WTC11 (cell line): ENCODE data around the gene CCDC51.

Experiments used
- TF ChIP-seq, protein P1 (sequence below): sonication (generic); formaldehyde crosslinking; IDR thresholded peaks from 2 replicates; pipeline ENCODE4 v1.8.0; 2022; ENCODE audit warnings: missing genetic modification reagents
- TF ChIP-seq, protein P2 (sequence below): fragments of 200-600 bp; IDR thresholded peaks from 2 replicates; pipeline ENCODE4 v1.8.0; 2022; ENCODE audit warnings: antibody characterized with exemption

DNA sequence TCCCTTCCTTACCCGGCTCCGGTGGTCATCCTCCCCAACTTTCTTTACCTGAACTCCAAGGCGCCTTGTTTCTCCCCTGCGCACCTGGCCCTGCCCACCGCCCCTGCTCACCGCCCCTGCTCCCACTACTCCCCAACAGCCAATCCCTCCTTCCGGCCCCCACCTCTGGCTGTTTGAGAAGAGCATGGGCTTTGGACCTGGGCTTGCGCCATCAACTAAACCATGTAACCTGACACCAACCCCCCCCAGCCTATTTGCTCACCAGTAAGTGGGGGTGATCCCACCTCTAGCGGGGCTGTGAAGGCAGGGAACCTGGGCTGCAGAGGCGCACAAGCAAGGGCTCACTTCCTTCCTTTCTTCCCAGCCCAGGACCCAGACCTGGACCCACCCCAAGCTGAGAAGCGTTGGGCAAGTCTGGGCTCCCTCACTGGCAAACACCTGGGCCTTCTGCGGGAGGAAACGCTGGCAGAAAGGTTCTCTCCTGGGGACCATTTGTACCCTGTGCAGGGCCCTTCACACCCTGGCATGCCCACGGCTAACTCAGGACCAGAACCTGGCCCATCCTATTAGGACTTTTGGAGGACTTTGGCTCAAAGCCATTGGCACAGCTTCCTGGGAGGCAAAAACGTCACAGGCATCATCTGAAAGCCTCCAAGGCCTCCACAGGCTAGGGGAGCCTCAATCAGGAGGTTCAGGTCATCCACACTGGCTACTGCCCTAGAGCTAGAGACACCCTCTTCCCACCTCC is 9.8 kb downstream of the CCDC51 start, which contains the start of gene PLXNB1:
- TF ChIP-seq, protein P1, sequence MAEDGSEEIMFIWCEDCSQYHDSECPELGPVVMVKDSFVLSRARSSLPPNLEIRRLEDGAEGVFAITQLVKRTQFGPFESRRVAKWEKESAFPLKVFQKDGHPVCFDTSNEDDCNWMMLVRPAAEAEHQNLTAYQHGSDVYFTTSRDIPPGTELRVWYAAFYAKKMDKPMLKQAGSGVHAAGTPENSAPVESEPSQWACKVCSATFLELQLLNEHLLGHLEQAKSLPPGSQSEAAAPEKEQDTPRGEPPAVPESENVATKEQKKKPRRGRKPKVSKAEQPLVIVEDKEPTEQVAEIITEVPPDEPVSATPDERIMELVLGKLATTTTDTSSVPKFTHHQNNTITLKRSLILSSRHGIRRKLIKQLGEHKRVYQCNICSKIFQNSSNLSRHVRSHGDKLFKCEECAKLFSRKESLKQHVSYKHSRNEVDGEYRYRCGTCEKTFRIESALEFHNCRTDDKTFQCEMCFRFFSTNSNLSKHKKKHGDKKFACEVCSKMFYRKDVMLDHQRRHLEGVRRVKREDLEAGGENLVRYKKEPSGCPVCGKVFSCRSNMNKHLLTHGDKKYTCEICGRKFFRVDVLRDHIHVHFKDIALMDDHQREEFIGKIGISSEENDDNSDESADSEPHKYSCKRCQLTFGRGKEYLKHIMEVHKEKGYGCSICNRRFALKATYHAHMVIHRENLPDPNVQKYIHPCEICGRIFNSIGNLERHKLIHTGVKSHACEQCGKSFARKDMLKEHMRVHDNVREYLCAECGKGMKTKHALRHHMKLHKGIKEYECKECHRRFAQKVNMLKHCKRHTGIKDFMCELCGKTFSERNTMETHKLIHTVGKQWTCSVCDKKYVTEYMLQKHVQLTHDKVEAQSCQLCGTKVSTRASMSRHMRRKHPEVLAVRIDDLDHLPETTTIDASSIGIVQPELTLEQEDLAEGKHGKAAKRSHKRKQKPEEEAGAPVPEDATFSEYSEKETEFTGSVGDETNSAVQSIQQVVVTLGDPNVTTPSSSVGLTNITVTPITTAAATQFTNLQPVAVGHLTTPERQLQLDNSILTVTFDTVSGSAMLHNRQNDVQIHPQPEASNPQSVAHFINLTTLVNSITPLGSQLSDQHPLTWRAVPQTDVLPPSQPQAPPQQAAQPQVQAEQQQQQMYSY (CRISPR knock-in tag): no peak
- TF ChIP-seq, protein P2, sequence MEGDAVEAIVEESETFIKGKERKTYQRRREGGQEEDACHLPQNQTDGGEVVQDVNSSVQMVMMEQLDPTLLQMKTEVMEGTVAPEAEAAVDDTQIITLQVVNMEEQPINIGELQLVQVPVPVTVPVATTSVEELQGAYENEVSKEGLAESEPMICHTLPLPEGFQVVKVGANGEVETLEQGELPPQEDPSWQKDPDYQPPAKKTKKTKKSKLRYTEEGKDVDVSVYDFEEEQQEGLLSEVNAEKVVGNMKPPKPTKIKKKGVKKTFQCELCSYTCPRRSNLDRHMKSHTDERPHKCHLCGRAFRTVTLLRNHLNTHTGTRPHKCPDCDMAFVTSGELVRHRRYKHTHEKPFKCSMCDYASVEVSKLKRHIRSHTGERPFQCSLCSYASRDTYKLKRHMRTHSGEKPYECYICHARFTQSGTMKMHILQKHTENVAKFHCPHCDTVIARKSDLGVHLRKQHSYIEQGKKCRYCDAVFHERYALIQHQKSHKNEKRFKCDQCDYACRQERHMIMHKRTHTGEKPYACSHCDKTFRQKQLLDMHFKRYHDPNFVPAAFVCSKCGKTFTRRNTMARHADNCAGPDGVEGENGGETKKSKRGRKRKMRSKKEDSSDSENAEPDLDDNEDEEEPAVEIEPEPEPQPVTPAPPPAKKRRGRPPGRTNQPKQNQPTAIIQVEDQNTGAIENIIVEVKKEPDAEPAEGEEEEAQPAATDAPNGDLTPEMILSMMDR: no peak
